Cardiac muscle cell (in vitro differentiated cells and primary cell): ENCODE results near the gene RPL18. TPM values are rescaled to one million over a fixed set of nuclear protein-coding genes. Genes with fewer than 3 reads are reported as not detected.

Source experiments
- DNase-seq, 2 donors: peaks; one replicate each; pipeline versions ENCODE4 v3.0.0 to v3.0.0-alpha.2; 2010 to 2017; ENCODE audit warnings: low read depth in 1 of 2, low spot score in 1 of 2
- H3K27ac ChIP-seq: fragments of 200-600 bp; sonication (generic); 2 replicates; pipeline ENCODE4 v1.5.1; 2016
- H3K27me3 ChIP-seq: fragments of 200-600 bp; sonication (generic); 2 replicates; pipeline ENCODE4 v1.6.0; 2016; ENCODE audit warnings: control low read depth
- H3K36me3 ChIP-seq: fragments of 200-600 bp; sonication (generic); 2 replicates; pipeline ENCODE4 v1.5.1; 2016; ENCODE audit warnings: control low read depth
- H3K4me1 ChIP-seq: fragments of 200-600 bp; sonication (generic); 2 replicates; pipeline ENCODE4 v1.8.1; 2017; ENCODE audit warnings: low read depth, mild to moderate bottlenecking, mixed run types
- H3K4me3 ChIP-seq: fragments of 200-600 bp; sonication (generic); 2 replicates; pipeline ENCODE4 v1.5.1; 2016; ENCODE audit warnings: mild to moderate bottlenecking
- H3K9me3 ChIP-seq: fragments of 200-600 bp; sonication (generic); 2 replicates; pipeline ENCODE4 v1.5.1; 2017; ENCODE audit warnings: low read depth, mild to moderate bottlenecking, control low read depth
- polyA plus RNA-seq: library from polyadenylated mRNA; unstranded; fragments of >200 nt; fragmentation: Nextera tagmentation; extraction: Ambion mirVana; gene quantifications from 2 replicates; pipeline ENCODE4 v1.2.1, GENCODE V29; 2016
- total RNA-seq: library from RNA; depleted of rRNA; stranded (reverse); fragments of >200 nt; gene quantifications from 2 replicates; pipeline ENCODE4 v1.2.3, GENCODE V29; 2016
- TF ChIP-seq, protein P1 (sequence below): IDR thresholded peaks from 2 replicates; pipeline ENCODE4 v1.5.1; 2012; ENCODE audit warnings: low read depth, mild to moderate bottlenecking, low read length

Gene RPL18
- total and polyA plus RNA-seq, 2 experiments from 2014 or later = 692 to 3,429 TPM

DNA sequence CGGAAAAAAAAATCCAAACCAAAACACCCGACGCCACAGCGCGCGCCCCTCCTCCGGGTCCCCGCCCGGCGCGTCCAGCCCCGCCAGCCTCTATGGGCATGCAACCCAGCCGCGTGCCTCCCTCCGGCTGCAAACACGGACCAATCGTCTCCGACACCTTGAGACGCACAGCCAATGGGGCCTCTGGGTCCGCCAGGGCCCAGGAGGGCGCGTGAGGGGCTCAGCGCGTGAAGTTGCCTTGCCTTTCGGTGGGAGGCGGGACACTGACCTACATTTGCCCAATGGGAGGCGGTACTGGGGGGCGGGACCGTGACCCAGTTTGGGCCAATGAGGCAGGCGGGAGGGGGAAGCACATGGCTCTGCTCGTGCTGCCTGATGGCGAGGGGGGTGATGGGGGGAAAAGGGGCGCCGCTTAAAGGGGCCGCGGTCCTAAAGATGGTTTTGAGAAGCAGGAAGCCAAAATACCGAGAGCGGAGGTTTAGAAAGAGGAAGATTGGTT lies 18.5 kb upstream of the RPL18 start:
- no peaks in the 10 kb centered on the region for H3K36me3 ChIP-seq
- H3K9me3 ChIP-seq = no peaks in the 10 kb centered on the region
- TF ChIP-seq, protein P1, sequence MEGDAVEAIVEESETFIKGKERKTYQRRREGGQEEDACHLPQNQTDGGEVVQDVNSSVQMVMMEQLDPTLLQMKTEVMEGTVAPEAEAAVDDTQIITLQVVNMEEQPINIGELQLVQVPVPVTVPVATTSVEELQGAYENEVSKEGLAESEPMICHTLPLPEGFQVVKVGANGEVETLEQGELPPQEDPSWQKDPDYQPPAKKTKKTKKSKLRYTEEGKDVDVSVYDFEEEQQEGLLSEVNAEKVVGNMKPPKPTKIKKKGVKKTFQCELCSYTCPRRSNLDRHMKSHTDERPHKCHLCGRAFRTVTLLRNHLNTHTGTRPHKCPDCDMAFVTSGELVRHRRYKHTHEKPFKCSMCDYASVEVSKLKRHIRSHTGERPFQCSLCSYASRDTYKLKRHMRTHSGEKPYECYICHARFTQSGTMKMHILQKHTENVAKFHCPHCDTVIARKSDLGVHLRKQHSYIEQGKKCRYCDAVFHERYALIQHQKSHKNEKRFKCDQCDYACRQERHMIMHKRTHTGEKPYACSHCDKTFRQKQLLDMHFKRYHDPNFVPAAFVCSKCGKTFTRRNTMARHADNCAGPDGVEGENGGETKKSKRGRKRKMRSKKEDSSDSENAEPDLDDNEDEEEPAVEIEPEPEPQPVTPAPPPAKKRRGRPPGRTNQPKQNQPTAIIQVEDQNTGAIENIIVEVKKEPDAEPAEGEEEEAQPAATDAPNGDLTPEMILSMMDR = no peak
- H3K27me3 ChIP-seq = no peaks in the 10 kb centered on the region
- peak; percentile 99 to 100 for DNase-seq
- H3K4me3 ChIP-seq = peak overlapping the region; percentile 88
- peak overlapping the region; percentile 88 for H3K27ac ChIP-seq
- H3K4me1 ChIP-seq = peaks cover 16% of the 10 kb centered on the region

GRCh38 chr19:48636859-48637448 lies 18.0 kb upstream of the RPL18 start, which contains the start of gene DBP:
TSS of gene DBP (minus strand) at chr19:48637379. CDS start at chr19:48636994, 385 bp downstream.
- H3K4me1 ChIP-seq = peaks cover 16% of the 10 kb centered on the region
- TF ChIP-seq, protein P1 = peak; percentile 10
- no peaks in the 10 kb centered on the region for H3K27me3 ChIP-seq
- H3K4me3 ChIP-seq = peak within 1 kb of the TSS; percentile 88
- DNase-seq = peak in 1 of 2 donors; percentile 69
- H3K36me3 ChIP-seq = no peaks in the 10 kb centered on the region
- H3K27ac ChIP-seq = peak within 1 kb of the TSS; percentile 88
- H3K9me3 ChIP-seq = no peaks in the 10 kb centered on the region

DNA sequence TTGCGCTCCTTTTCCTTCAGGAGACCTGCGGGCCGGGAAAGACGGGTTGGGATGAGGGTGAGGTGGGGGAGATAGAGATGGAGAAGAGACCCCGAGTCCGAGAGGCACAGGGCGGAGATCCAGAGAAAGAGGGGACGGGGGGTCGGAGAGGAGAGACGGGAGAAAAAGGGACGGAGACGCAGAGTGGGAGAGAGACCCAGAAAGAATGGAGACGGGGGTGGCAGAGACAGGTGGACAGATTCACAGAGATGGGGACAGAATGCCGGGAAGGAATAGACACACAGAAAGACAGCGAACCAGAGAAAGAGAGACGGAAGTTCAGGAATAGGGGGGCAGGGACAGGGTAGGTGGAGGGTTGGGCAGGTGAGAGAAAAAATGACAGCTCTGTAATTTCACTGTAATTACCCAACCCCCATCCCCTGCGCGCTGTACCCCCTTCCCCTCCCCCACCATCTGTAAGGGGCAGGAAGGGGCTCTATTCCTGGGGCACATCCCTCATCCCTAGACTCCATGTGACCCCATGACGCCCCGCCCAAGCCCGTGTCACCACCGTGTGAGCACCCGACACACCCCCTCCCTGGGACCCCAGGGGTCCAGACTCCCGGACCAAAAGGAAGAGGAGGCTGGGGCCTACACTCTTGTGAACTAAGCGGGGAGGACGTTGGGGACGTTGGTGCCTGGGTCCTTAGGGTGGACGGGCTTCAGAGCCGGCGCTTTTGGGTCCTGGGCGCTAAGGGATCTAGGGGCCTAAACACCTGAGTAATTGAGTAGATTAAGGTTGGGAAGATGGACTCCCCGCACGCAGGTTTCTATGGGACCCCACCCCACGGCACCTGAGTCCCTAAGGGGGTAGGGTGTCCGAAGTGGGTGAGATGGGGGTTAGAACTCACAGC lies 17.2 kb upstream of the RPL18 start:
- peak in 1 of 2 donors; percentile 36 for DNase-seq
- H3K4me1 ChIP-seq = peaks cover 16% of the 10 kb centered on the region
- no peaks in the 10 kb centered on the region for H3K36me3 ChIP-seq

DNA sequence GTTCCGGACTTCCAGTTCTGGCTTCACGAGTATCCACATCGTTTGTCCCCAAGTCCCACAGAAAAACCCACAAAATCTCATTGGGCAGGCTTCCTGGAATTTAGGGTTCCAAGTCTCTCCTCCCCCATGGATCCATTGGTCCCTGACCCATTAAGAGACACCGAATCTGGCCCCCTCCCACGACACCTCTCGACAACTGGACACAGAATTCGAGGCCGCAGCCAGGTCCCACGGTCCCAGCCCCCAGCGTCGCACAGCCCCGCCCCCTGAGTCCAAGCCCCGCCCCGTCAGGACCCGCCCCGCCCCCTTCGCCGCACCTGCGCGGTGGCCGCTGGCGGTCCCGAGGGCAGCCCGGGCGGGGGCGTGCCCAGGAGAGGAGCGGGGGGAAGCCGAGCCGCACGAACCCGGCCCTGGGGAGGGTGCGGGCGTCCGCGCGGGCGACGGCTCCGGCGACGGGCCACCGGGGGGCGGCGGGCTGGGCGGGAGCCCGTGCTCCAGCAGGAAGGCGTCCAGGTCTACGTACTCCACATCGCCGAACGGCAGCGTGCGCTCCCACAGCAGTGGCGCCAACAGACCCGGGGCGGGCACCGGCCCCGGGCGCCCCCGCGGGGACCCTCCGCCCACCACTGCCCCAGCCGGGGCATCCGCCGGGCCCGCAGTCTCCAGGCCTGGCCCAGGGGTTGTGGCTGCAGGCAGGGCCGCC lies 16.4 kb upstream of the RPL18 start:
- Histone ChIP-seq H3K9me3 (no peaks in the 10 kb centered on the region), H3K36me3 (no peaks in the 10 kb centered on the region), H3K4me3 (peak overlapping the region; percentile 88), H3K27me3 (no peaks in the 10 kb centered on the region), H3K4me1 (peaks cover 16% of the 10 kb centered on the region), H3K27ac (peak overlapping the region; percentile 46)
- peak; percentile 52 to 82 for DNase-seq
- TF ChIP-seq, protein P1 = no peak

More for the DNA sequence above, 17.2 kb upstream of the RPL18 start:
- Histone ChIP-seq H3K4me3 (peak overlapping the region; percentile 88), H3K27me3 (no peaks in the 10 kb centered on the region), H3K9me3 (no peaks in the 10 kb centered on the region), H3K27ac (peak overlapping the region; percentile 61)
- TF ChIP-seq, protein P1 = no peak
